K562 (cell line): Measurements from ENCODE around the gene ADAMTS15. TPM values are rescaled to one million over a fixed set of nuclear protein-coding genes. Genes with fewer than 3 reads are reported as not detected.

Source experiments
- ATAC-seq: fragments of 200-7000 bp; cut with Tn5 transposase; 3 replicates; pipeline ENCODE4 v1.9.1; 2020; ENCODE audit warnings: moderate library complexity
- BruUV-seq: library from RNA; stranded (reverse); fragments of 400-500 nt; replicated peaks from 2 replicates; lab custom pipeline; 2021; lab: Mats Ljungman, UMichigan
- CTCF ChIA-PET: fragments of 300-600 bp; formaldehyde crosslinking; extraction: SDS; loops from one replicate; lab custom pipeline; 2021; ENCODE audit warnings: low intra/inter-chr PET ratio; lab: Yijun Ruan, JAX
- POLR2A ChIA-PET: fragments of 300-600, 350-650 bp; sonication (Branson Sonifier 250); formaldehyde crosslinking; extraction: SDS; loops from one replicate; lab custom pipeline; 2021; ENCODE audit warnings: antibody characterized with exemption, inconsistent platforms; lab: Yijun Ruan, JAX
- DNase-seq, 4 experiments: peaks; one replicate each; pipeline versions ENCODE4 v3.0.0 to v3.0.0-alpha.2; 2011 to 2018; ENCODE audit warnings: low spot score in 3 of 4, mixed read lengths in 3 of 4; ENCODE audit errors: extremely low read depth in 1 of 4
- FAIRE-seq: peaks from 2 replicates; lab custom pipeline; 2011; peaks lifted over from hg19 to GRCh38; lab: Jason Lieb, UNC
- H2AFZ ChIP-seq: 2 replicates; pipeline ENCODE4 v1.6.0; 2011; ENCODE audit warnings: low read depth, low read length, control low read depth, inconsistent platforms
- H3K27ac ChIP-seq: fragments of 200-600 bp; 3 replicates; pipeline ENCODE4 v1.8.0; 2011; ENCODE audit warnings: low read depth, mild to moderate bottlenecking, control low read depth, inconsistent platforms, low read length, moderate library complexity, mixed read lengths; ENCODE audit errors: extremely low read depth
- H3K27me3 ChIP-seq, 2 experiments: fragments of 300-600 bp in 1 of 2; 2 replicates in 1 of 2; 3 replicates in 1 of 2; pipeline versions ENCODE4 v1.6.0 to v1.8.0; 2011; ENCODE audit warnings: inconsistent platforms in 2 of 2, low read length in 2 of 2, mild to moderate bottlenecking in 1 of 2, mixed read lengths in 1 of 2, moderate library complexity in 1 of 2; ENCODE audit not compliant: control insufficient read depth in 2 of 2, insufficient read depth in 2 of 2
- H3K36me3 ChIP-seq: fragments of 300-600 bp; 3 replicates; pipeline ENCODE4 v1.8.0; 2011; ENCODE audit warnings: mild to moderate bottlenecking, low read length, inconsistent platforms; ENCODE audit not compliant: control insufficient read depth, insufficient read depth
- H3K4me1 ChIP-seq, 2 experiments: fragments of 200-600 bp in 1 of 2; replicated peaks in 1 of 2; 2 replicates in 1 of 2; 3 replicates in 1 of 2; pipeline versions ENCODE4 v1.5.1 to v1.8.0; 2011; ENCODE audit warnings: inconsistent platforms in 2 of 2, low read length in 2 of 2, mild to moderate bottlenecking in 1 of 2, mixed read lengths in 1 of 2, moderate library complexity in 1 of 2; ENCODE audit not compliant: control insufficient read depth in 2 of 2, insufficient read depth in 2 of 2
- H3K4me2 ChIP-seq: 2 replicates; pipeline ENCODE4 v1.6.1; 2011; ENCODE audit warnings: low read length, control low read depth, inconsistent platforms, mixed read lengths; ENCODE audit not compliant: insufficient read depth
- H3K4me3 ChIP-seq: fragments of 200-600 bp; sonication (generic), shearing (Covaris generic); 2 replicates; pipeline ENCODE4 v1.5.1; 2016; ENCODE audit warnings: control low read depth, inconsistent platforms
- H3K79me2 ChIP-seq: fragments of 200-600 bp; 3 replicates; pipeline ENCODE4 v1.8.0; 2011; ENCODE audit warnings: low read length, inconsistent platforms; ENCODE audit not compliant: control insufficient read depth, insufficient read depth
- H3K9ac ChIP-seq, 2 experiments: 2 replicates each; pipeline versions ENCODE4 v1.6.0 to v1.6.1; 2011; ENCODE audit warnings: low read depth in 2 of 2, low read length in 2 of 2, control low read depth in 1 of 2, inconsistent platforms in 1 of 2, mild to moderate bottlenecking in 1 of 2, mixed read lengths in 1 of 2; ENCODE audit not compliant: insufficient read depth in 1 of 2
- H3K9me1 ChIP-seq: one replicate; pipeline ENCODE4 v1.6.0; 2011; ENCODE audit warnings: inconsistent platforms, mild to moderate bottlenecking, low read length, moderate library complexity; ENCODE audit not compliant: control insufficient read depth, insufficient read depth
- H3K9me3 ChIP-seq: replicated peaks from 2 replicates; pipeline ENCODE4 v1.5.1; 2011; ENCODE audit warnings: low read depth, low read length, inconsistent platforms; ENCODE audit not compliant: control insufficient read depth, insufficient read depth
- H4K20me1 ChIP-seq: replicated peaks from 2 replicates; pipeline ENCODE4 v1.6.1; 2011; ENCODE audit warnings: low read length, inconsistent platforms, mixed read lengths; ENCODE audit not compliant: control insufficient read depth, insufficient read depth
- ARHGAP35 ChIP-seq: fragments of 450-650 bp; IDR thresholded peaks from 2 replicates; pipeline ENCODE4 v1.6.1; 2018; ENCODE audit not compliant: partially characterized antibody
- KLF1 ChIP-seq: fragments of 450-650 bp; IDR thresholded peaks from 2 replicates; pipeline ENCODE4 v1.6.1; 2016; ENCODE audit warnings: missing genetic modification characterization, missing compliant biosample characterization
- KLF10 ChIP-seq: fragments of 250-450 bp; sonication (Bioruptor Pico); IDR thresholded peaks from 2 replicates; pipeline ENCODE4 v1.6.1; 2021; ENCODE audit warnings: matching md5 sums
- SRSF9 ChIP-seq: fragments of 200-400 bp; formaldehyde crosslinking; IDR thresholded peaks from 2 replicates; pipeline ENCODE4 v1.6.1; 2017; ENCODE audit warnings: low read depth, low read length, borderline replicate concordance
- TAF9B ChIP-seq: fragments of 450-650 bp; IDR thresholded peaks from 2 replicates; pipeline ENCODE4 v1.6.1; 2018; ENCODE audit warnings: mild to moderate bottlenecking; ENCODE audit not compliant: partially characterized antibody
- TARDBP ChIP-seq: fragments of 450-650 bp; IDR thresholded peaks from 2 replicates; pipeline ENCODE4 v1.6.1; 2016
- TSC22D4 ChIP-seq: fragments of 450-650 bp; IDR thresholded peaks from 2 replicates; pipeline ENCODE4 v1.6.1; 2016; ENCODE audit warnings: missing genetic modification characterization, missing biosample characterization, control low read depth
- ZNF507 ChIP-seq: conservative IDR thresholded peaks from 2 replicates; pipeline ENCODE4 v1.6.1; 2017; ENCODE audit warnings: missing genetic modification characterization, missing compliant biosample characterization
- ZNF589 ChIP-seq: fragments of 200-800 bp; sonication (Bioruptor generic); IDR thresholded peaks from 2 replicates; pipeline ENCODE4 v1.6.1; 2016; ENCODE audit warnings: low read depth, missing genetic modification characterization, missing compliant biosample characterization
- WGBS: fragments of 100-300 bp; shearing (Covaris generic); methylation state at CpG from one replicate; pipeline ENCODE4 v1.1.6; 2016; ENCODE audit warnings: low coverage, mixed read lengths; ENCODE audit not compliant: insufficient coverage; ENCODE audit errors: missing lambda C conversion rate; 5-methylcytosine and 5-hydroxymethylcytosine counted together
- in situ Hi-C: fragments of 300-500 bp; cut with MboI; formaldehyde crosslinking; loops from 4 replicates; pipeline ENCODE4 v1.15.0; 2018; ENCODE audit warnings: inconsistent platforms, mixed read lengths
- intact Hi-C: fragments of 100-400 bp; cut with micrococcal nuclease; formaldehyde crosslinking; loops from 2 replicates; pipeline ENCODE4 v1.14.2; 2022
- polyA plus RNA-seq, 8 experiments: library from polyadenylated mRNA; depleted of rRNA in 4 of 8; stranded (reverse) in 5 of 8; unstranded in 3 of 8; fragments of >200 nt; fragmentation: Nextera tagmentation in 2 of 8; fragmentation: Illumina TruSeq in 1 of 8; extraction: Ambion mirVana in 2 of 8; extraction: Trizol in 1 of 8; gene quantifications; 2 replicates each; pipeline versions ENCODE4 v1.2.1 to v1.2.3, GENCODE V29; 2011 to 2014; ENCODE audit warnings: inconsistent platforms in 1 of 8, missing spikeins in 1 of 8
- total RNA-seq, 7 experiments: library from RNA; depleted of rRNA in 6 of 7; stranded (reverse); fragments of >200 nt in 6 of 7; fragmentation: Illumina TruSeq in 2 of 7; extraction: Trizol in 2 of 7; gene quantifications; 2 replicates each; pipeline versions ENCODE4 v1.2.1 to v1.2.3, GENCODE V29; 2011 to 2021; ENCODE audit warnings: low replicate concordance in 1 of 7
- TF ChIP-seq, protein P1 (sequence below): sonication (generic); formaldehyde crosslinking; IDR thresholded peaks from 2 replicates; pipeline ENCODE4 v1.8.0; 2022; ENCODE audit warnings: mild to moderate bottlenecking, missing genetic modification reagents, borderline replicate concordance

Gene ADAMTS15
- total and polyA plus RNA-seq, 9 of the 15 experiments (the other 6 are each of a cell fraction or from before 2014, with no cell fraction given): 0.04 TPM; not detected in 8

DNA sequence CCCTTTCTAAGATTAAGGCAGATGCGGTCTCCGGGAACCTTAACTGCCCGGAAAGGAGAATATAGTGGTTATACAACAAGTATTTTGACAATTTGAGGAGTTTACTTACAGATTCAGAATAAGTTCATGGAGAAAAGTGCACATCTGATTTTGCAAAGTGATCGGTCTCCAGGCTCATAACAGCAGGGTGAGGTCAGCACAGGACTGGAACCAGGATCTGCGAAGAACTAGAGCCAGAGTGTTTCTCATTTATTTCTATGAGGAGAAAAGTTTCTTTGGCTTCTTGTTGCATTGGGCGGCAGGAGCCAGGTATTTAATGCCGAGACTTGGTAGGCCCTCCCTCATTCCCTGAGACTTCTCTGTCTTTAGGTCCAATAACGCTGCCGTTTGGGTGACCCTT, 3.7 kb downstream of the ADAMTS15 start:
- intact Hi-C loops (no loop called here), in situ Hi-C loops (no loop called here)
- BruUV-seq: no TSS peak
- no peak overlapping the region for H2AFZ ChIP-seq
- H3K27ac ChIP-seq: no peak overlapping the region
- no peaks in the 10 kb centered on the region for H3K79me2 ChIP-seq
- CTCF ChIA-PET: no interaction called here
- peaks cover 0 to 7% of the 10 kb centered on the region in 2 experiments; a peak in 1 of 5 replicates for H3K4me1 ChIP-seq
- no peaks in the 10 kb centered on the region for H3K9me1 ChIP-seq
- no peak for ATAC-seq
- no peak overlapping the region for H3K4me2 ChIP-seq
- no peak for FAIRE-seq
- peaks cover 3 to 48% of the 10 kb centered on the region in 2 experiments; a peak in 3 of 5 replicates for H3K27me3 ChIP-seq
- H3K4me3 ChIP-seq: no peak overlapping the region
- POLR2A ChIA-PET: interaction anchor here (1.2 kb wide), 2 partner anchors 10 to 382 kb away, joined by 3 to 5 read pairs; no protein-coding TSS in a partner anchor
- 1% methylated on average over 9 of the region's 9 CpGs for WGBS
- no peaks in the 10 kb centered on the region for H4K20me1 ChIP-seq
- DNase-seq: no peak
- H3K9me3 ChIP-seq: no peaks in the 10 kb centered on the region
- no peak overlapping the region for H3K9ac ChIP-seq
- TF ChIP-seq TARDBP: no peak
- TF ChIP-seq KLF1 (tag): no peak
- TF ChIP-seq TSC22D4: no peak
- TF ChIP-seq, protein P1, sequence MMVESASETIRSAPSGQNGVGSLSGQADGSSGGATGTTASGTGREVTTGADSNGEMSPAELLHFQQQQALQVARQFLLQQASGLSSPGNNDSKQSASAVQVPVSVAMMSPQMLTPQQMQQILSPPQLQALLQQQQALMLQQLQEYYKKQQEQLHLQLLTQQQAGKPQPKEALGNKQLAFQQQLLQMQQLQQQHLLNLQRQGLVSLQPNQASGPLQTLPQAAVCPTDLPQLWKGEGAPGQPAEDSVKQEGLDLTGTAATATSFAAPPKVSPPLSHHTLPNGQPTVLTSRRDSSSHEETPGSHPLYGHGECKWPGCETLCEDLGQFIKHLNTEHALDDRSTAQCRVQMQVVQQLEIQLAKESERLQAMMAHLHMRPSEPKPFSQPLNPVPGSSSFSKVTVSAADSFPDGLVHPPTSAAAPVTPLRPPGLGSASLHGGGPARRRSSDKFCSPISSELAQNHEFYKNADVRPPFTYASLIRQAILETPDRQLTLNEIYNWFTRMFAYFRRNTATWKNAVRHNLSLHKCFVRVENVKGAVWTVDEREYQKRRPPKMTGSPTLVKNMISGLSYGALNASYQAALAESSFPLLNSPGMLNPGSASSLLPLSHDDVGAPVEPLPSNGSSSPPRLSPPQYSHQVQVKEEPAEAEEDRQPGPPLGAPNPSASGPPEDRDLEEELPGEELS (CRISPR knock-in tag): no peak
- TF ChIP-seq SRSF9: no peak
- TF ChIP-seq ZNF507: no peak
- no peak for TF ChIP-seq ARHGAP35
- no peak for TF ChIP-seq KLF10 (CRISPR knock-in tag)
- no peak for TF ChIP-seq ZNF589 (CRISPR knock-in tag)
- no peak for TF ChIP-seq TAF9B
- TF ChIP-seq, all 486 proteins: peak for 0
- no peaks in the 10 kb centered on the region for H3K36me3 ChIP-seq
